Activated CD4-positive, alpha-beta T cell treated with anti-CD3 and anti-CD28 coated beads for 4 hours (primary cell): ENCODE measurements around the gene EAPP.
"Not testable (repeated sequence)": the region's sequence is repeated elsewhere in the genome, so short reads cannot be mapped to it uniquely, and the experiment has no call there.

Source experiments
- DNase-seq, 2 donors: peaks; one replicate each; pipeline ENCODE4 v3.0.0-alpha.2; 2020

The EAPP gene, protein sequence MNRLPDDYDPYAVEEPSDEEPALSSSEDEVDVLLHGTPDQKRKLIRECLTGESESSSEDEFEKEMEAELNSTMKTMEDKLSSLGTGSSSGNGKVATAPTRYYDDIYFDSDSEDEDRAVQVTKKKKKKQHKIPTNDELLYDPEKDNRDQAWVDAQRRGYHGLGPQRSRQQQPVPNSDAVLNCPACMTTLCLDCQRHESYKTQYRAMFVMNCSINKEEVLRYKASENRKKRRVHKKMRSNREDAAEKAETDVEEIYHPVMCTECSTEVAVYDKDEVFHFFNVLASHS

DNA sequence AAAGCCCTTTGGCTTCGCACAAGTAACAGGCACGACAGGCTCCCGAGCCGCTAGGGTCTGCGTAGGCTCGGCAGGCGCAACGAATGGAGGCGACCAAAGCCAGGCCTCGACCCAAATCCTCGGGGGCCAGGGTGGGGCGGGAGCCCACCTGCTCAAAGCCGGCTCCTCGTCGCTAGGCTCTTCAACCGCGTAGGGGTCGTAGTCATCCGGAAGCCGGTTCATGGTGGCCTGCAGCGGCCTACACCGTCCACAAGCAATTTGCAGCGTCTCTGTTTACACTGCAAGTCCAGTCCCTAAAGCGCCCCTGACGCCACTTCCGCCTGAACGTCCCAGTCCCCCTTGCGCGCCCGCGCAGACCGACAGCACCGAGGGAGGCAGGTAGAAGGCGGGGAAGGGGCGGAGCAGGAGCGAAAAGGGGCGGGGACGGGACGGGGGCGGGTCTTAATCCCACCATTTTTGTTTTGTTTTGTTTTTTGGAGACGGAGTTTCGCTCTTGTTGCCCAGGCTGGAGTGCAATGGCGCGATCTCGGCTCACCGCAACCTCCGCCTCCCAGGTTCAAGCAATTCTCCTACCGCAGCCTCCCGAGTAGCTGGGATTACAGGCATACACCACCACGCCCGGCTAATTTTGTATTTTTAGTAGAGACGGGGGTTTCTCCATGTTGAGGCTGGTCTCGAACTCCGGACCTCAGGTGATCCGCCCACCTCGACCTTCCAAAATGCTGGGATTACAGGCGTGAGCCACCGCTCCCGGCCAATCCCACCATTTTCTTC is at the start of gene EAPP:
EAPP (minus strand) TSS at position 295 of the 774 bp plus-strand sequence; CDS start at position 222, 73 bp downstream.
- DNase-seq: peak; percentile 92 to 94

DNA sequence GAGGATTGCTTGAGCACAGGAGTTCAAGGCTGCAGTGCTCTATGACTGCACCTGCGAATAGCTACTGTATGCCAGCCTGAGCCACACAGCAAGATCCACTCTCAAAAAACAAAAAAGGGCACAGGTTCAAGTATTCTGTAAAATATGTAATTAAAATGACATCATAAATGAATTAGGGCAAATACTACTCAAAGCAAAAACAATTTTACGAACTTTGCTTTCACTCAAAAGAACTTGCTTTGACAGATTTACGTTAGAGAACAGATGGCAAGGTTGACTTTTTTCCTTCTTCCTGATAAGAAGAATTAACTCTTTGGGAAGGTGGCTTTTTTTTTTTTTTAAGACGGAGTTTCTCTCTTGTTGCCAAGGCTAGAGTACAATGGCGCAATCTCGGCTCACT is 44.0 kb upstream of the EAPP start:
- no peak for DNase-seq

DNA sequence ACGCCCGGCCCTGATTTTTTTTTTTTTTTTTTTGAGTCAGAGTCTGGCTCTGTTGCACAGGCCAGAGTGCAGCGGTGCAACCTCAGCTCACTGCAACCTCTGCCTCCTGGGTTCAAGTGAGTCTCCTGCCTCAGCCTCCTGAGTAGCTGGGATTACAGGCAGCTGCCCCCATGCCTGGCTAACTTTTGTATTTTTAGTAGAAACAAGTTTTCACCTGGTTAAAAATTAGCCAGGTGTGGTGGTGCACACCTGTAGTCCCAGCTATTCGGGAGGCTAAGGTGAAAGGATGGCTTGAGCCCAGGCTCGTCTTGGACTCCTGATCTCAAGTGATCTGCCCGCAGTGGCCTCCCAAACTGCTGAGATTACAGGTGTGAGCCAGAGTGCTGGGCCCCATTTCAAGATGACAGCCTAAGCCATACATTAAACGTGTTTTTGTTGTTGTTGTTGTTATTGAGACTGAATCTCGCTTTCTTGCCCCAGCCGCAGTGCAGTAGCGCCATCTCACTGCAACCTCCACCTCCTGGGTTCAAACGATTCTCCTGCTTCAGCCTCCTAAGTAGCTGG is 42.7 kb upstream of the EAPP start:
- DNase-seq: no peak

DNA sequence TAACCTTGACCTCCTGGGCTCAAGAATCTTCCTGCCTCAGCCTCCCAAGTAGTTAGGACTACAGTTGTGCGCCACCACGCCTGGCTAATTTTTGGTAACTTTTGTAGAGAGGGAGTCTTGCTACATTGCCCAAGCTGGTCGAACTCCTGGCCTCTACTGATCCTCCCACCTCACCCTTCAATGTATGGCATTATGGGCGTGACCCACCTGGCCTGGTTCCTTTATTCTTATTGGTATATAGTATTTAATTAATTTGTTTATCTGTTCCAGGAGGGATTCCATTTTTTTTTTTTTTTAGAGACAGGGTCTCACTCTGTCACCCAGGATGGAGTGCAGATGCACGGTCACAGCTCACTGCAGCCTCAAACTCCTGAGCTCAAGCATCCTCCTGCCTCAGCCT is 40.9 kb upstream of the EAPP start:
- no peak for DNase-seq

DNA sequence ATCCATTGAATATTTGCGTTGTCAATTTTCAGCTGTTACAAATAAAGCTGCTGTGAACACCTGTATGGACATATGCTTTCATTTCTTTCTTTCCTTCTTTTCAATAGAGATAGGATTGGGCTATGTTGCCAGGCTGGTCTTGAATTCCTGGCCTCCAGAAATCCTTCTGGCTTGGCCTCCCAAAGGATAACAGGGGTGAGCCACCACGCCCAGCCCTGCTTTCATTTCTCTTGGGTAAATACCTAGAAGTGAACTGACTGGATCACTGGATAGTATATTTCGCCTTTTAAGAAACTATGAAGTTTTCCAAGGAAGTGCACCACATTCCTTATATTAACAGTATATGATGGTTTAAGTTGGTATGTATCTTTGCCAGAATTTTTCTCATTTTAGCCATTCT is 32.3 kb upstream of the EAPP start:
- no peak for DNase-seq

DNA sequence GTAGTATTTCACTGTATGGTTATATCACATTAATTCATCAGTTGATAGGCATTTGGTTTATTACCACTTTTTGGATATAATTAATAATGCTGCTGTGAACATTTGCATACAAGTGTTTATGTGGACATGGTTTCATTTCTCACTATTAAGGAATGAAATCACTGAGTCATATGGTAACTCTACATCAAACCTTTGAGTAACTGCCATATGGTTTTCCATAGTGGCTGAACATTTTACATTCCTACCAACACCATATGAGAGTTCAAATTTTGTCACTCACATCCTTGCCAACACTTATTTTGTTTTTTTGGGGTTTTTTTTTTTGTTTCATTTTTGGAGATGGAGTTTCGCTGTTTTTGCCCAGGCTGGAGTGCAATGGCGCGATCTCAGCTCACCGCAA is 30.2 kb upstream of the EAPP start:
- no peak for DNase-seq

DNA sequence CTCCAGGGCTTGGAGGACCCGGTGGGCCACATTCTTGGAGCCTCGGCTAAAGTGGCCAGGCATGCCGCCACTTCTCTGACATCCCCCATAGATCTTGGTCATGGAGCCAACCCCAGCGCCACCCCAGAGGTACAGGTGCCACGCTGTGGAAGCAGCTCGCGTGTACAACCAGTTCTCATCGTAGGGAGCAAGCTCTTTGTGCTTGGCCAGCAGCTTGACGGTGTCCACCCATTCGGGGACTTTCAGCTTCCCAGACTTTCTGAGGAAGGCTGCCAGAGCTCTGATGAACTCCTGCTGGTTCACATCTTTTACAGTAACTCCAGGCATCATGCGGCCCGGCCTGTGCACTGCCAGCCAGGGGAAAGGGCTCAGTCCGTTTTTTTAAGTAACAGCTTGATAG is 29.3 kb upstream of the EAPP start:
- no peak for DNase-seq

DNA sequence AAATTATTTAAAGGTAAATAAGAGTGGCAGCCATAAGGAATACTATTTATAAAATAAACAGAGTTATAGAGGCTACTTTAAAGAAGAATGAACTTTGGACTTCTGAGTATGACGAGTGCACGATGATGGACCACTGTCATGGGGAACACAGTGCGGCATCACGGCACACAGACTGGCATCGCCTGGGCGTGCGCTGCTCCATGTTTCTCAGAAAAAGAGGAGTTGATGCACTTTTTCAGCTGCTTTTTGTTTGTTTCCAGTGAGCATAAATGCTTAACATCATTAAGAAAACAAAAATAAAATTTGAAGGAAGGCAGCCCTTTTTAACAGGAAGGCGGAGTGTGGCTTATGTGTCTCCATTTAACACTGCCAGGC is 23.3 kb upstream of the EAPP start:
- DNase-seq: no peak

DNA sequence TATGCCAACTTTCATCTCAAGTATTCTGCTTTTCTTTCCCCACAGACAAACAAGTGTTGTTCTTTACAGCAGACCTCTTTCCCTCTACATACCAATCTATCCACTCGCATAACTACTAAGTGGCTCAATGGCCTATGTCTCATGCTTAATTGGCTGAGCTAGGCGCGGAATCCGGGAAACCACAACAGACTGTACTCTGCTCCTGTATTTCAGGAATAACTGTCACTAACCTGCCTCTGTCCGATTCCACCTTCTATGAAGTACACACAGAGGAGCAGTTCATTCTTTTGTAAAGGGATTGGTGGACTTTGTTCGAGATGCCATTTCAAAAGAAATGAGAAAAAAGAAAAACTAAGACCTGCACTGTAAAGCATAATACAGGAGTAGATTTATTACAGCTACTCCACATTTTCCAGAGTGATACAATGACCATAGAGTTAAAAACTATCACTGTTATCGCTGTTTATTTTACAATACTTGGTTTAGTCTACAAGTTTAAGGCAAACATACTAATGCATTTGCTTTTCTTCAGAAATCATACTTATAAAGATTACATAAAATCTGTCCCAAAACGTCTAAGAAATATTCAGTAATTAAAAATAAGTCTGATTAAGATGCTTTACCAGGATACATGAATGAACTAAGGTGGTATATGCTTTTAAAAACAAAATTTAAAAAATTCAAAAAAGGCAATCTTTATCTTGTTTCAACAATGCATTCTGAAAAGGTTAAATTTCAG is 22.7 kb upstream of the EAPP start:
- DNase-seq: not testable (repeated sequence)

DNA sequence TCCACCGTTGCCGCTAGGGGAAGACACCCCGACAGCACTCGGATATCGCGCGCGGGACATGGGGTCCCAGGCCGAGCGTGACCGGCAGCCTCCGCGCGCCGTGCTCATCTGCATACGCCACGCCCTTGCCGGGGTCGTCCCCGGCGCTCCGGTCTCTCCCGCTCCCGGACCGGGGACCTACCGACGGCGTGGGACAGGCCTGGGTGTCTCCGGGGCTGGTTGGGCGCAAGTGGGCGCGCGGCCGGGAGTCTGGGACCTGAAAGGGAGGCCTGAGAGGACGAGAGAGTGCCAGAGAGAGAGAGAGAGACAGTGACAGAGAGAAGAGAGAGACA is 17.0 kb upstream of the EAPP start:
- not testable (repeated sequence) for DNase-seq

DNA sequence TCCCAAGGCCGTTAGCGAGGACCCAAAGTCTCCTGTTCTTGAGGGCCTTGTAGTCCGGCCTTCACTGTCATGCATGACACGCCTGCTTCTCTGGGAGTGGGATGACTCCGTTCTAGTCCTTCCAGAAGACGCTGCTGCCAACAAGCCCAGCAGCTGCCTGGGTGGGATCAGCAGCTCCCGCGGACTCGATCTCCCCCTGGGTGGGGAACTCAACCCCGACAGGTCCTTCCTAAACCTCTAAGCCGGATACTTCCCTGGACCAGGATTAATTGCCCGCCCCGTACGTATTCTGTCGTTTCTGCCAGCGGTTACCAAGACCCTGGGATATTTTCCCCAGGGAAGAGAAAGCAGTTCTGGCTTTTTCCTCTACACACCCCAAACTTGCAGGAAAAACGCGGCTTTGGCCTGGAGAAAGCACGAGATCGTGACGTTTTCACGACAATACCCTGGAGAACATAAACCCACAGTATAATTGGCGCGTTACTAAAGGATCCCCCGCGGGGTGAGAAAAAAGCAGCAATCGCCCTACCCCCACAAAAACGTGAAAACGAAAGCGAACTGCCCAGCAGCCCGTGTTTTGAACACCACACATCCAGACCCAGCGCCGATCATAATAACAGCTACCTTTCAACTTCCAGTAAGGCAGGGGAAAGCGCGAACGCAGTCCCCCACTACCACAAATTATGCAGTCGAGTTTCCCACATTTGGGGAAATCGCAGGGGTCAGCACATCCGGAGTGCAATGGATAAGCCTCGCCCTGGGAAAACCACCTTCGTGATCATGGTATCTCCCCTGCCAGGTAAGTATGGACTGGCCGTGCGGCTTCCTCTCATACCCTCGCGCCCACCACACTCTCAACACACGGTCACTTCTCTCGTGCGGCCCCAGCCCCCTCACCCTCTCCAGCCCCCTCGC is 16.3 kb upstream of the EAPP start:
- not testable (repeated sequence) for DNase-seq

DNA sequence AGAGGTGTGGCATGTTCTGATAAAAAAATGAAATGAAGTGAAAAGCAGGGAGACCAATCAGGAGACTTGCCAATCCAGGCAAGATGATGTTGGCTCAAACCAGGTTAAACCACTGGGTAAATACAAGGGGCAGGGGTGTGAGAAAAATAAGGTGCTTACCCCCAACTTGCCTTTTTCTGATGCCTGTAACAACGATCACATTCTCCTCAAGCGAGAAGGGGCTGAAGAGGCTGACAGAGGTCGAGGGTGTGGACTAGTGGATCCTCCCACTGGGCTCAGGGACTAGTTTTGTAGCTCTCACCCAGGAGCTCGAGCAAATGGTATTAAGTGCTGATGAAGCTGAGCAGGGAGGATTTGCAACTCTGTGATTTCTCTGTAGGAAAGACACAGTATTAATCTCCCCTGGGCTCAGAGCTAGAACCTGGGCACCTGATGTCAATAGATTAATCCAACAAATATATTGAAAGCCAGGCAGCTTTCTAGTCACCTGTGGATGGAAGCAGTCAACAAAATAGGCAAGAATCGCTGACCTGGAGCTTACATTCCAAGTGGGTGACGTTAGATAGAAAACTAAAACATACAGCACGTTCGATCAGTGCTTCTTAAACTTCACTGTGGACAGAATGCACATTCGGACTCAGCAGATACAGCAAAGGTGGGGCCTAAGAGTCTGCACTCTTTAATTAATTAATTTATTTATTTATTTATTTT is 15.2 kb upstream of the EAPP start:
- DNase-seq: no peak

DNA sequence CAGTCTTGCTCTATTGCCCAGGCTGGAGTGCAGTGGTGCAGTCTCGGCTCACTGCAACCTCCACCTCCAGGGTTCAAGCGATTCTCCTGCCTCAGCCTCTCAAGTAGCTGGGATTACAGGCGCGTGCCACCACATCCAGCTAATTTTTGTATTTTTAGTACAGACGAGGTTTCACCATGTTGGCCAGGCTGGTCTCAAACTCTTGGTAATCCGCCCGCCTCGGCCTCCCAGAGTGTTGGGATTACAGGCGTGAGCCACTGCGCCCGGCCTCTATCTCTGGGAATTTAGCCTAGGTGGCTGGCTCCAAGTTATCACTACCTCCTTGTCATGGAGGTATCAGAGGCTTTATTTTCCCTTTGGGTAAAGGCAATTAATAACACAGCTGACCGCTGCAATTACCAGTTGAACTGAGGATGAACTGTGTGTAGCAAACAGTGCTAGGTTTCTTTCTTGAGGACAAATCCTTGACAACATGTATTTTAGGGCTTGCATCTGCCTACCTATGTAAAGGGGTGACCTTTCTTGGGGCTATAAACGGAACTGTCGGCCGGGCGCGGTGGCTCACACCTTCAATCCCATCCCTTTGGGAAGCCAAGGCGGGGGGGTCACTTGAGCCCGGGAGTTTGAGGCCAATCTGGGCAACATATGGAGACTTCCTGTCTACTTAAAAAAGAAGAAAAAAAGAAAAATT is 9.9 kb upstream of the EAPP start:
- not testable (repeated sequence) for DNase-seq

DNA sequence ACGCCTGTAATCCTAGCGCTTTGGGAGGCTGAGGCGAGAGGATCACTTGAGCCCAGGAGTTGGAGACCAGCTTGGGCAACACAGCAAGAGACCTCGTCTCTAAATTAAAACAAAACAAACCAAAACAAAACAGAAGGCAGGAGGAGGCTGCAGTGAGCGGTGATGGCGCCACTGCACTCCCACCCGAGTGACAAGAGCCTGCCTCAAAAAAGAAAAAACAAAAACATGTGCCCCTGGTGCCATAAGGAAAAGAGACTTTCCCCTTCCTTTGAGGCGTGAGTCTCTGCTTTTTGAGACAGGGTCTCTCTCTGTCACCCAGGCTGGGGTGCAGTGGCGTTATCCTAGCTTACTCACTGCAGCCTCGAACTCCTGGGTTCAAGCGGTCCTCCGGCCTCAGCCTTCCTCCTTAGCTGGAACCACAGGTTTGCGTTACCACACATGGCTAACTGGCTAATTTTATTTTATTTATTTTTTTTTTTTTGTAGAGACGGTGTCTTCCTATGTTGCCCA is 9.0 kb upstream of the EAPP start:
- DNase-seq: no peak

DNA sequence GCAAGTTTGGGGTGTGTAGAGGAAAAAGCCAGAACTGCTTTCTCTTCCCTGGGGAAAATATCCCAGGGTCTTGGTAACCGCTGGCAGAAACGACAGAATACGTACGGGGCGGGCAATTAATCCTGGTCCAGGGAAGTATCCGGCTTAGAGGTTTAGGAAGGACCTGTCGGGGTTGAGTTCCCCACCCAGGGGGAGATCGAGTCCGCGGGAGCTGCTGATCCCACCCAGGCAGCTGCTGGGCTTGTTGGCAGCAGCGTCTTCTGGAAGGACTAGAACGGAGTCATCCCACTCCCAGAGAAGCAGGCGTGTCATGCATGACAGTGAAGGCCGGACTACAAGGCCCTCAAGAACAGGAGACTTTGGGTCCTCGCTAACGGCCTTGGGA is 7.6 kb upstream of the EAPP start:
- DNase-seq: not testable (repeated sequence)

DNA sequence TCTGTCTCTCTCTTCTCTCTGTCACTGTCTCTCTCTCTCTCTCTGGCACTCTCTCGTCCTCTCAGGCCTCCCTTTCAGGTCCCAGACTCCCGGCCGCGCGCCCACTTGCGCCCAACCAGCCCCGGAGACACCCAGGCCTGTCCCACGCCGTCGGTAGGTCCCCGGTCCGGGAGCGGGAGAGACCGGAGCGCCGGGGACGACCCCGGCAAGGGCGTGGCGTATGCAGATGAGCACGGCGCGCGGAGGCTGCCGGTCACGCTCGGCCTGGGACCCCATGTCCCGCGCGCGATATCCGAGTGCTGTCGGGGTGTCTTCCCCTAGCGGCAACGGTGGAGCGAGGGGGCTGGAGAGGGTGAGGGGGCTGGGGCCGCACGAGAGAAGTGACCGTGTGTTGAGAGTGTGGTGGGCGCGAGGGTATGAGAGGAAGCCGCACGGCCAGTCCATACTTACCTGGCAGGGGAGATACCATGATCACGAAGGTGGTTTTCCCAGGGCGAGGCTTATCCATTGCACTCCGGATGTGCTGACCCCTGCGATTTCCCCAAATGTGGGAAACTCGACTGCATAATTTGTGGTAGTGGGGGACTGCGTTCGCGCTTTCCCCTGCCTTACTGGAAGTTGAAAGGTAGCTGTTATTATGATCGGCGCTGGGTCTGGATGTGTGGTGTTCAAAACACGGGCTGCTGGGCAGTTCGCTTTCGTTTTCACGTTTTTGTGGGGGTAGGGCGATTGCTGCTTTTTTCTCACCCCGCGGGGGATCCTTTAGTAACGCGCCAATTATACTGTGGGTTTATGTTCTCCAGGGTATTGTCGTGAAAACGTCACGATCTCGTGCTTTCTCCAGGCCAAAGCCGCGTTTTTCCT is 7.0 kb upstream of the EAPP start:
- DNase-seq: not testable (repeated sequence)

DNA sequence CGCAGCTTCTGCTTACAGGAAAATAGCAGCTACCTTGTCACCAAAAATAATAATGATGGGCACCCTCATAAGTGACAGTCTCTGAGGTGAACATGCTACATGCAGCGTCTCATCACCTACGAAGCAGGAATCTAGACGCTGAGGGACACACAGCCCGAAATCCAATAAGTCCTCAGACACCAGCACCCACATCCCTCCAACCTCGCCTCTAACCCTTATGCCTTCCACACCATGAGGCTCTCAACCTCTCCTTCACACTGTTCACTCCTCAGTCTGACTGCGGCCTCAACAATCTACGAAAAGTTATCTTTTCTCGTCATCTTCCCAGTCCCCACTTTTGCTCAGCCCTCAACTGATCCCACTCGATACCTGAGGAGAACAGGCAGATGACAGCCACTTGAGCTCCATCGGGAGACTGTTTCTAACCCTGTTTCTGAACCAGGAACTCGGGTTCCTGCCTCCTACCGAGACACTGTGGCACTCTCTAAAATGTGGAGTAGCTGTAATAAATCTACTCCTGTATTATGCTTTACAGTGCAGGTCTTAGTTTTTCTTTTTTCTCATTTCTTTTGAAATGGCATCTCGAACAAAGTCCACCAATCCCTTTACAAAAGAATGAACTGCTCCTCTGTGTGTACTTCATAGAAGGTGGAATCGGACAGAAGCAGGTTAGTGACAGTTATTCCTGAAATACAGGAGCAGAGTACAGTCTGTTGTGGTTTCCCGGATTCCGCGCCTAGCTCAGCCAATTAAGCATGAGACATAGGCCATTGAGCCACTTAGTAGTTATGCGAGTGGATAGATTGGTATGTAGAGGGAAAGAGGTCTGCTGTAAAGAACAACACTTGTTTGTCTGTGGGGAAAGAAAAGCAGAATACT is 919 bp upstream of the EAPP start:
- not testable (repeated sequence) for DNase-seq

DNA sequence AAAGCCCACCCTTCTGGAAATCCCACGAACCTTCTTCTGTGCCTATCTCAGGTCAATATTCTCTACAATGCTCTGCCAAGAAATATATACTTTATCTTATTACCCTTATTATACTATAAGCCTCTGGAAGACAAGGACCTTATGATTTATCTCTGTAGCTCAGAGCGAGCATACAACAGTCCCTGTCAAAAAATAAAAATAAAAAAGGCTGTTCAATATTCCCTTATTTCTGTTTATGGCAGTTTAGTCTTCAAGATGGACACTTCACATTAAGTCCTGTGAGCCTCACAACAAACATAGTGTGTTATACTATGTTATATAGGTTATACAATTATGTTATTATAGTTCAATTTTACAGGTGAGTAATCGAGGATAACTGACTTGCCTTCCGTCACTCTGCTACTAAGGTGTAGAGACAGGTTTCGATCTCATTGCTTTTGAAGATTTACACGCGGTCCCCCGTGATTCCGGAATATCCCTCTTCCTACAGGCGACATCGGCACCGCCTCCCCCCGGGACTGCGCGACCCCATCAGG is 562 bp downstream of the EAPP start:
- no peak for DNase-seq

DNA sequence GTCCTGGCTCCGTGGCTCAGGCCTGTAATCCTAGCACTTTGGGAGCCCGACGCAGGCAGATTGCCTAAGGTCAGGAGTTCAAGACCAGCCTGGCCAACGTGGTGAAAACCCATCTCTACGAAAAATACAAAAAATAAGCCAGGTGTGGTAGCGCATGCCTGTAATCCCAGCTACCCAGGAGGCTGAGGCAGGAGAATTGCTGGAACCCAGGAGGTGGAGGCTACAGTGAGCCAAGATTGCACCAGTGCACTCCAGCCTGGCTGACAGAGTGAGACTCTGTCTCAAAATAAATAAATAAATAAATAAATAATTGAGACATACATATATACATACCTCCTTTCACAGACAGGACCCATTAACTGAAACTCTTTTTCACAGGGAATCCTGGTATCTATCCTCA is 1.4 kb downstream of the EAPP start:
- DNase-seq: not testable (repeated sequence)
